Vagina (tissue), 2 donors: Measurements from ENCODE around the gene SLC6A3.

ENCODE experiments used
- CTCF ChIP-seq, 3 experiments: fragments of 450-650 bp in 2 of 3; fragments of 200-600 bp in 1 of 3; sonication (generic) in 1 of 3; IDR thresholded peaks; one replicate each; pipeline ENCODE4 v1.5.1; 2017 to 2019; ENCODE audit warnings: antibody characterized with exemption in 3 of 3, mild to moderate bottlenecking in 2 of 3, moderate library complexity in 2 of 3
- POLR2AphosphoS5 ChIP-seq, 2 donors: sonication (generic); formaldehyde crosslinking; IDR thresholded peaks; one replicate each; pipeline ENCODE4 v1.9.0; 2017; ENCODE audit warnings: antibody characterized with exemption in 2 of 2, mild to moderate bottlenecking in 2 of 2, low read depth in 1 of 2; ENCODE audit not compliant: insufficient read depth in 1 of 2

GRCh38 chr5:1364211-1364610 is 81.0 kb downstream of the SLC6A3 start:
- no peak for TF ChIP-seq CTCF (IDR thresholded peaks at IDR 0.05)
- no peak for TF ChIP-seq POLR2AphosphoS5 (IDR thresholded peaks at IDR 0.05; ENCODE audit: insufficient read depth in 1 of 2, low read depth in 1 of 2)
